A549 (cell line): ENCODE measurements around the gene INO80. TPM values are rescaled to one million over a fixed set of nuclear protein-coding genes. Genes with fewer than 3 reads are reported as not detected.

Experiments
- ATAC-seq, 2 experiments: fragments of 200-7000 bp in 1 of 2; fragments of >200 bp in 1 of 2; cut with Nextera tagmentation in 1 of 2; cut with Tn5 transposase in 1 of 2; 3 replicates each; pipeline versions ENCODE4 v1.8.0 to v1.9.1; 2018 to 2020; ENCODE audit warnings: mild to moderate bottlenecking in 1 of 2, moderate library complexity in 1 of 2
- CTCF ChIA-PET: fragments of 300-600 bp; sonication (Branson Sonifier 250); formaldehyde crosslinking; extraction: SDS; loops from one replicate; lab custom pipeline; 2021; ENCODE audit warnings: antibody characterized with exemption, inconsistent platforms; lab: Yijun Ruan, JAX
- POLR2A ChIA-PET: fragments of 350-600 bp; formaldehyde crosslinking; extraction: SDS; loops from one replicate; lab custom pipeline; 2021; ENCODE audit warnings: antibody characterized with exemption, inconsistent platforms; lab: Yijun Ruan, JAX
- DNase-seq, 2 experiments: peaks; one replicate each; pipeline versions ENCODE4 v3.0.0 to v3.0.0-alpha.2; 2011 to 2016; ENCODE audit warnings: low read depth in 1 of 2, low spot score in 1 of 2
- FAIRE-seq: peaks from 2 replicates; lab custom pipeline; 2011; peaks lifted over from hg19 to GRCh38; lab: Jason Lieb, UNC
- H3K27ac ChIP-seq, 2 experiments: fragments of >200 bp; sonication (Bioruptor Twin); formaldehyde crosslinking; 3 replicates each; pipeline ENCODE4 v1.5.1; 2016 to 2017
- H3K4me1 ChIP-seq: fragments of >200 bp; sonication (Bioruptor Twin); formaldehyde crosslinking; 3 replicates; pipeline ENCODE4 v1.6.1; 2016
- H3K4me2 ChIP-seq: fragments of >200 bp; sonication (Bioruptor Twin); formaldehyde crosslinking; 3 replicates; pipeline ENCODE4 v1.6.1; 2016
- H3K4me3 ChIP-seq: fragments of >200 bp; sonication (Bioruptor Twin); formaldehyde crosslinking; 3 replicates; pipeline ENCODE4 v1.5.1; 2016
- H3K9me3 ChIP-seq: fragments of >200 bp; sonication (Bioruptor Twin); formaldehyde crosslinking; 3 replicates; pipeline ENCODE4 v1.6.1; 2016
- CEBPB ChIP-seq, 2 experiments: fragments of >200 bp in 1 of 2; sonication (Bioruptor Twin) in 1 of 2; formaldehyde crosslinking in 1 of 2; IDR thresholded peaks; 2 replicates each; pipeline ENCODE4 v1.6.1; 2012 to 2016
- EHF ChIP-seq: fragments of 250-450 bp; sonication (Bioruptor Pico); IDR thresholded peaks from 2 replicates; pipeline ENCODE4 v1.5.0; 2020; ENCODE audit warnings: mild to moderate bottlenecking
- ELK1 ChIP-seq: fragments of 150-350 bp; IDR thresholded peaks from 2 replicates; pipeline ENCODE4 v1.6.1; 2014; ENCODE audit warnings: low read depth, mild to moderate bottlenecking, low read length
- ESRRA ChIP-seq: fragments of 150-350 bp; IDR thresholded peaks from 2 replicates; pipeline ENCODE4 v1.6.1; 2014; ENCODE audit warnings: mild to moderate bottlenecking, low read length, borderline replicate concordance
- FOSL2 ChIP-seq, 2 experiments: fragments of 450-650 bp in 1 of 2; fragments of >200 bp in 1 of 2; sonication (Bioruptor Twin) in 1 of 2; formaldehyde crosslinking; IDR thresholded peaks; 2 replicates each; pipeline versions ENCODE4 v1.5.0 to v1.6.1; 2016 to 2020; ENCODE audit warnings: mild to moderate bottlenecking in 1 of 2, moderate library complexity in 1 of 2
- FOXS1 ChIP-seq: fragments of 250-450 bp; sonication (Bioruptor Pico); IDR thresholded peaks from 2 replicates; pipeline ENCODE4 v1.5.0; 2020; ENCODE audit warnings: mild to moderate bottlenecking, moderate library complexity
- HES2 ChIP-seq: fragments of >200 bp; sonication (Bioruptor Twin); formaldehyde crosslinking; IDR thresholded peaks from 2 replicates; pipeline ENCODE4 v1.6.1; 2016
- HOXA7 ChIP-seq: fragments of 250-450 bp; sonication (Bioruptor Pico); IDR thresholded peaks from 2 replicates; pipeline ENCODE4 v1.5.0; 2020; ENCODE audit warnings: mild to moderate bottlenecking, moderate library complexity
- HOXB5 ChIP-seq: fragments of 250-450 bp; sonication (Bioruptor Pico); IDR thresholded peaks from 2 replicates; pipeline ENCODE4 v1.5.0; 2020; ENCODE audit warnings: mild to moderate bottlenecking, moderate library complexity
- JUN ChIP-seq, 2 experiments: fragments of >200 bp; sonication (Bioruptor Twin); formaldehyde crosslinking; IDR thresholded peaks; 2 replicates in 1 of 2; 3 replicates in 1 of 2; pipeline ENCODE4 v1.6.1; 2016 to 2017
- MAZ ChIP-seq: fragments of 150-350 bp; IDR thresholded peaks from 2 replicates; pipeline ENCODE4 v1.6.1; 2014; ENCODE audit warnings: antibody characterized with exemption, low read depth, low read length, borderline replicate concordance
- NFE2L2 ChIP-seq: fragments of 150-350 bp; conservative IDR thresholded peaks from 2 replicates; pipeline ENCODE4 v1.6.1; 2014; ENCODE audit warnings: low read length
- NR3C1 ChIP-seq: fragments of >200 bp; sonication (Bioruptor Twin); formaldehyde crosslinking; IDR thresholded peaks from 3 replicates; pipeline ENCODE4 v1.6.1; 2017
- POLR2A ChIP-seq: IDR thresholded peaks from 2 replicates; pipeline ENCODE4 v1.6.1; 2012; ENCODE audit warnings: mild to moderate bottlenecking, low read length
- RFX5 ChIP-seq: fragments of 450-650 bp; IDR thresholded peaks from 2 replicates; pipeline ENCODE4 v1.7.1; 2014; ENCODE audit warnings: antibody characterized with exemption, mild to moderate bottlenecking, moderate library complexity
- TP53 ChIP-seq: fragments of 250-450 bp; sonication (Bioruptor Pico); IDR thresholded peaks from 2 replicates; pipeline ENCODE4 v1.5.0; 2021; ENCODE audit warnings: mild to moderate bottlenecking, moderate library complexity
- ZFP36 ChIP-seq: fragments of 450-650 bp; IDR thresholded peaks from 2 replicates; pipeline ENCODE4 v1.6.1; 2014; ENCODE audit warnings: borderline replicate concordance; ENCODE audit not compliant: partially characterized antibody
- ZSCAN20 ChIP-seq: fragments of 250-450 bp; sonication (Bioruptor Pico); IDR thresholded peaks from 2 replicates; pipeline ENCODE4 v1.8.0; 2022; ENCODE audit warnings: mild to moderate bottlenecking, moderate library complexity
- WGBS: methylation state at CpG from one replicate; pipeline ENCODE4 v1.1.6; 2017; ENCODE audit errors: missing lambda C conversion rate; 5-methylcytosine and 5-hydroxymethylcytosine counted together
- polyA plus RNA-seq, 4 experiments: library from polyadenylated mRNA; depleted of rRNA in 3 of 4; stranded (reverse); fragments of >200 nt; fragmentation: RNase III in 1 of 4; extraction: RNeasy Plus Mini Kit Qiagen cat#74134 plus additional on column Dnase treatment in 1 of 4; gene quantifications; 2 replicates in 3 of 4; 3 replicates in 1 of 4; pipeline ENCODE4 v1.2.3, GENCODE V29; 2011 to 2017
- TF ChIP-seq, protein P1 (sequence below): fragments of 450-650 bp; IDR thresholded peaks from 2 replicates; pipeline ENCODE4 v1.6.1; 2014; ENCODE audit warnings: antibody characterized with exemption
- TF ChIP-seq, protein P2 (sequence below): IDR thresholded peaks from 2 replicates; pipeline ENCODE4 v1.6.1; 2012; ENCODE audit warnings: low read depth, borderline replicate concordance
- TF ChIP-seq, protein P3 (sequence below): IDR thresholded peaks from 2 replicates; pipeline ENCODE4 v1.6.1; 2012

The INO80 gene
- polyA plus RNA-seq, 2 of the 4 experiments (the other 2 are of a cell fraction): 6.7 to 10.9 TPM

- Histone ChIP-seq H3K9me3 (no peaks in the 10 kb centered on the region), H3K4me3 (no peak overlapping the region), H3K4me1 (peaks cover 6% of the 10 kb centered on the region; the same call in 1 of the 3 replicates), H3K27ac (no peak overlapping the region), H3K4me2 (no peak overlapping the region)
- FAIRE-seq (no peak), DNase-seq (no peak), ATAC-seq (no peak)
- TF ChIP-seq, protein P1, sequence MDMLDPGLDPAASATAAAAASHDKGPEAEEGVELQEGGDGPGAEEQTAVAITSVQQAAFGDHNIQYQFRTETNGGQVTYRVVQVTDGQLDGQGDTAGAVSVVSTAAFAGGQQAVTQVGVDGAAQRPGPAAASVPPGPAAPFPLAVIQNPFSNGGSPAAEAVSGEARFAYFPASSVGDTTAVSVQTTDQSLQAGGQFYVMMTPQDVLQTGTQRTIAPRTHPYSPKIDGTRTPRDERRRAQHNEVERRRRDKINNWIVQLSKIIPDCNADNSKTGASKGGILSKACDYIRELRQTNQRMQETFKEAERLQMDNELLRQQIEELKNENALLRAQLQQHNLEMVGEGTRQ: no peak
- TF ChIP-seq ESRRA (no peak), HOXB5 (CRISPR knock-in tag) (no peak), NFE2L2 (no peak), TP53 (CRISPR knock-in tag) (no peak), POLR2A (no peak), FOXS1 (no peak), HES2 (no peak), ELK1 (no peak), RFX5 (no peak)
- TF ChIP-seq, protein P2, sequence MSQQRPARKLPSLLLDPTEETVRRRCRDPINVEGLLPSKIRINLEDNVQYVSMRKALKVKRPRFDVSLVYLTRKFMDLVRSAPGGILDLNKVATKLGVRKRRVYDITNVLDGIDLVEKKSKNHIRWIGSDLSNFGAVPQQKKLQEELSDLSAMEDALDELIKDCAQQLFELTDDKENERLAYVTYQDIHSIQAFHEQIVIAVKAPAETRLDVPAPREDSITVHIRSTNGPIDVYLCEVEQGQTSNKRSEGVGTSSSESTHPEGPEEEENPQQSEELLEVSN: no peak
- ChIA-PET CTCF (no interaction called here), POLR2A (no interaction called here)
- WGBS: 96% methylated on average over 5 of the region's 5 CpGs
Observed at GRCh38 chr15:41106947-41107346, 9.1 kb downstream of the INO80 start.

- ATAC-seq (no peak), DNase-seq (no peak), FAIRE-seq (no peak)
- TF ChIP-seq MAZ (no peak), HOXA7 (CRISPR knock-in tag) (no peak), FOSL2 (IDR thresholded peaks at IDR 0.05) (no peak), FOSL2 (CRISPR knock-in tag; IDR thresholded peaks at IDR 0.05) (no peak), JUN (IDR thresholded peaks at IDR 0.05) (no peak), ZFP36 (no peak), NR3C1 (no peak), NFE2L2 (no peak), ZSCAN20 (no peak), EHF (CRISPR knock-in tag) (no peak), POLR2A (no peak), CEBPB (IDR thresholded peaks at IDR 0.05) (no peak)
- TF ChIP-seq, protein P3, sequence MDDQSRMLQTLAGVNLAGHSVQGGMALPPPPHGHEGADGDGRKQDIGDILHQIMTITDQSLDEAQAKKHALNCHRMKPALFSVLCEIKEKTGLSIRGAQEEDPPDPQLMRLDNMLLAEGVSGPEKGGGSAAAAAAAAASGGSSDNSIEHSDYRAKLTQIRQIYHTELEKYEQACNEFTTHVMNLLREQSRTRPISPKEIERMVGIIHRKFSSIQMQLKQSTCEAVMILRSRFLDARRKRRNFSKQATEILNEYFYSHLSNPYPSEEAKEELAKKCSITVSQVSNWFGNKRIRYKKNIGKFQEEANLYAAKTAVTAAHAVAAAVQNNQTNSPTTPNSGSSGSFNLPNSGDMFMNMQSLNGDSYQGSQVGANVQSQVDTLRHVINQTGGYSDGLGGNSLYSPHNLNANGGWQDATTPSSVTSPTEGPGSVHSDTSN: no peak
- Histone ChIP-seq H3K4me2 (no peak overlapping the region), H3K4me1 (peaks cover 6% of the 10 kb centered on the region; the same call in 1 of the 3 replicates), H3K27ac (no peak overlapping the region), H3K4me3 (no peak overlapping the region), H3K9me3 (no peaks in the 10 kb centered on the region)
- ChIA-PET POLR2A (interaction anchor here (0.6 kb wide), 1 partner anchor 1454 kb away, joined by 3 read pairs; no protein-coding TSS in a partner anchor), CTCF (interaction anchor here (1.1 kb wide), 1 partner anchor 78 kb away, joined by 4 read pairs; no protein-coding TSS in a partner anchor)
- 94% methylated on average over 11 of the region's 11 CpGs for WGBS
Observed at GRCh38 chr15:41105348-41106334, 10.4 kb downstream of the INO80 start.
